ENCODE data around the gene MLXIPL.
"Not testable (repeated sequence)": the region's sequence is repeated elsewhere in the genome, so short reads cannot be mapped to it uniquely, and the experiment has no call there.

MLXIPL gene

DNA sequence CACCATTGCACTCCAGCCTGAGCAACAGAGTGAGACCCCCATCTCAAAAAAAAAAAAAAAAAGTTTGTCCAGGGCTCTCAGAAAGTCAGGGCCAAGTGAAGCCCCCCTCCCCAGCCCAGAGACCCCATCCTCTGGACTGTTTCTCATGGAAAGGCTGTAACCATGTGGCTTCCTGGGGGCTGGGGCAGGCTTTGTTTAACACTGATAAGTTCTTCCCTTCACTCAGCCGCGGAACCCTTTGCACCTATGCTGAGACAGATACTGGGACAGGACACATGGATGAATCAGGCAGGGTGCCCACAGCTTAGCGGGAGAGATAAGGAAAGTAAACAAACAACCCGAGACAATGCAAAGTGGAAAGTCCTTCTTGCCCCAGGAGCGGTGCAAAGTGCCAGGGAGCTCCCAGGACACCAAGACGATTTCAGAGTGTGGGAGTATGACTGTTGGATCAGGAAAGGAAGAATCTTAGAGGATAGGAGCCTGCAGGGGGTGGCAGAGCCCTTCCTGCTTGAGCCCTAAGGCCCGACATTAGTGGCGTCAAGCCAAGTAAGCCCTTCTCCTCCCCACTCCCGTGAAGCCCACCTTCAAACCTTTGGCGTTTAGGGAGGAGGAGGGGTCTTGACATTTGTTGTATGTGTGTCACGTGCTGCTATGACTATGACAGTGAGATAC, 11.6 kb downstream of the MLXIPL start:
- no peaks in the 10 kb centered on the region; the same call in 1 of the 2 replicates for H3K4me1 ChIP-seq (ENCODE audit: insufficient read depth, low read length)
- no peaks in the 10 kb centered on the region for H3K36me3 ChIP-seq (ENCODE audit: insufficient read depth, low read length)
- no peak overlapping the region for H3K9ac ChIP-seq (ENCODE audit: low read depth, low read length)
- H3K9me3 ChIP-seq (ENCODE audit: control insufficient read depth, insufficient read depth, low read length): no peaks in the 10 kb centered on the region

DNA sequence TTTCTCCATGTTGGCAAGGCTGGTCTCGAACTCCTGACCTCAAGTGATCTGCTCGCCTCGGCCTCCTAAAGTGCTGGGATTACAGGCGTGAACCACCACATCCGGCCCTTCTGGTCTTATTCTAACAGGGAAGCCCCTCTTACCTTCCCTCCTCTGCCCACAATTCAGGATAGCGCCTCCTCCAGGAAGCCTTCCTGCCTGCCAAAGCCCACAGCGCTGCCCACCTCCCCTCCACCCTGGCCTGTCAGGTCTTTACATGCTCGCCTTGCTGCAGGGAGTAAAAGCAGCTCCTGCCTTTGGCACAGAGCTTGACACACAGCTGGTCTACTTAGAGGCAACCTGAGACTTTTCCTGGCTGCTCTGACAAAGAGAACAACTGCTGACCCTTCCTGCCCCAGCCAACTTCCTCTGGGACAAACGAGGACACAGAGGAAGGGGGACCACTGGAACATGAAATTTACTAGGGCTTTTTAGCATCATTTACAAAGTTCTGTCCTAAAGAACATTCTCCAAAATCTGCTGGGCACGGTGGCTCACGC, 13.2 kb downstream of the MLXIPL start:
- Histone ChIP-seq H3K36me3 (ENCODE audit: insufficient read depth, low read length) (no peaks in the 10 kb centered on the region), H3K9me3 (ENCODE audit: control insufficient read depth, insufficient read depth, low read length) (no peaks in the 10 kb centered on the region), H3K9ac (ENCODE audit: low read depth, low read length) (no peak overlapping the region), H3K4me1 (ENCODE audit: insufficient read depth, low read length) (no peaks in the 10 kb centered on the region; the same call in 1 of the 2 replicates)

DNA sequence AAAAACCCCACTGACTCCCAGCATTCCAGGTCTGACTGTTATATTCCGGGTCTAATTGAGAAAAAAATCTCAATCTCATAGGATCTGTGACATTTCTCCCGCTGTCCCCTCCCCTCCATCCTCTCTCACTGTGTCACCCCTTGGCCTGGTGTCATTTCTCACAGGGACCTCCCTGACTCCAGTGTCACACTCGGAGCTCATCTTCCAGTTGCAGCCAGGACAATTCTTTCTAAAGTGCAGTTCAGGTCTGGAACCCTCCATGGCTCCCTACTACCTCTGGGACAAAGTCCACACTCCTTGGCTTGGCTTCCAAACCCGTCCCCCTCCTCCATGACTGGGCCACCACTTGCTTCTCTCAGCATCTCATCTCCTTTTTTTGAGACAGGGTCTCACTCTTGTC, 14.2 kb downstream of the MLXIPL start:
- Histone ChIP-seq H3K4me1 (ENCODE audit: insufficient read depth, low read length) (no peaks in the 10 kb centered on the region; the same call in 1 of the 2 replicates), H3K9me3 (ENCODE audit: control insufficient read depth, insufficient read depth, low read length) (no peaks in the 10 kb centered on the region), H3K9ac (ENCODE audit: low read depth, low read length) (no peak overlapping the region), H3K36me3 (ENCODE audit: insufficient read depth, low read length) (no peaks in the 10 kb centered on the region)

DNA sequence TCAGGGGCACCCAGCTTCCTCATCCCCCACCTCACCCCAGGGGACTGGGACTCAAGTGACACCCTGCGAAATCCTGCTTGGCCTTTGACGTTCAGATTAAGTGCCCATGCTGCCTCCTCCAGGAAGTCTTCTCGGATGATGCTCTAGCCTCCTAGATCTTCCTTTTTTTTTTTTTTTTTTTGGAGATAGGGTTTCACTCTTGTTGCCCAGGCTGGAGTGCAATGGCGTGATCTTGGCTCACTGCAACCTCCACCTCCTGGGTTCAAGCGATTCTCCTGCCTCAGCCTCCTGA, 16.7 kb downstream of the MLXIPL start:
- H3K4me1 ChIP-seq (ENCODE audit: insufficient read depth, low read length); H3K9me3 ChIP-seq (ENCODE audit: control insufficient read depth, insufficient read depth, low read length); H3K36me3 ChIP-seq (ENCODE audit: insufficient read depth, low read length); H3K9ac ChIP-seq (ENCODE audit: low read depth, low read length): not testable (repeated sequence)

DNA sequence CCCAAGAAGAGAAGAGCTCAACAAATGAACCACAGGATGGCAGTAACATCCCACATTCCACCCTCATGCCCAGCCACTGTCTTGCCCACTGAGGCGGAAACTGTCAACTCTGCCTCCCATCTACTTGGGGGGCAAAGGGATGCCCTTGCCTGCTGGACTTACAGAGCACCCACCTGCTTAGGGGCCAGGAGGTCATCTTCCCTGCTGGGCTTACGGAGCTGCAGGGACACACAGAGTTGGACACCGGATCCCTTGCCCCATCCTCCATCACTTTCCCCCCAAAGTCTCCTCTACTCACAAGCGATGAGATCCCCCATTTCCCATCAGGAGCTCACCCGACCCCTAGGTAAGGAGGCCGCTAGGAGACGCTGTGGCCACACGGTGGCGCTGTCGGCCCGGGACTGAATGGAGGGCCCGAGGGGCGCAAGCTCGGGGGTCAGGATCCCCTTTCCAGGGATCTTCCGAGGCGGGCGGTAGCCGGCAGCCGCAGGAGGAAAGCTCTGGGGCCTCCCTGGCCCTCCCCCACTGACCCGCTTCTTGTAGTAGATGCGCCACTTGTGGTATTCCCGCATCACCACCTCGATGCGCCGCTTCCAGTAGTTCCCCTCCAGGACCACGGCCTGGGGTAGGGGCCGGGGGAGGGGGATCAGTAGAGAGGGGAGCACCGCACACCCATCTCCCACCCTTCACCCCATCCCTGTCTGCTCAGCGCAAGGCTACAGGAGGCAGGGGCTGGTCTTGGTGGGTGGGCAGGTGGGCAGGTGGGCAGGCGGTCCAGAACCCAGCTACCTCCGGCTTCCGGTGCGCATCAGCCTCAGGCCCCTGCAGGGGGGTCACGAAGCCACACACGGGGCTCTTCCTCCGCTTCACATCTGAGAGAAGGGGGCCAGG, 17.3 kb downstream of the MLXIPL start:
- H3K9me3 ChIP-seq (ENCODE audit: control insufficient read depth, insufficient read depth, low read length): no peaks in the 10 kb centered on the region
- no peaks in the 10 kb centered on the region for H3K36me3 ChIP-seq (ENCODE audit: insufficient read depth, low read length)
- no peaks in the 10 kb centered on the region; the same call in 1 of the 2 replicates for H3K4me1 ChIP-seq (ENCODE audit: insufficient read depth, low read length)
- no peak overlapping the region; the same call in 1 of the 2 replicates for H3K9ac ChIP-seq (ENCODE audit: low read depth, low read length)

DNA sequence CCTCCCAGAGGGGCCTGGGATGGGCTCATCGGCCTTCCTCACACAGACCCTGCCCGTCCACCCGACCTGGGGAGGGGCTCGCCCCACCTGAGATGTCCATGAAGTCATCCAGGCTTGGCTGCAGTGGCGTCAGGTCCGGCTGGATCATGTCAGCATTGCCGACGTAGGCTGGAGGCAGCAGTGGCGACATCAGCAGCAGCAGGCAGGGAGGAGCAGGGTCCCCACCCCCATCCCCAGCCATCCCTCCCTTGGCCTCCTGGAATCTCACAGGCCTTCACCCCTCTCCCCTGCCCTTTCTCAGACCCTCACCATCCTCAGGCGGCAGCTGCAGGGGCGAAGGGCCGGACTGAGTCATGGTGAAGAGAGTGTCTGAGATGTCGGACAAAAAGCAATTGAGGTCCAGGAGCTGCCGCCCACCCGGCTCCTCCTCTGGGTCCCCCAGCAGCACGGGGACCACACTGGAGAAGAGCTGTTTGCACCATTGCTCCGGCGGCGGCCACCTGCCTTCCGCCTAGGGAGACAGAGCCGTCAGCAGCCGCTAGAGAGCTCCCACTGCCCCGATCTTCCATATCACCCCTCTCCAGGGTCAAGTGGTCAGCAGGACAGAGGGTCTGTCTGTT, 18.6 kb downstream of the MLXIPL start:
- H3K36me3 ChIP-seq (ENCODE audit: insufficient read depth, low read length): no peaks in the 10 kb centered on the region
- no peaks in the 10 kb centered on the region; the same call in 1 of the 2 replicates for H3K4me1 ChIP-seq (ENCODE audit: insufficient read depth, low read length)
- no peaks in the 10 kb centered on the region for H3K9me3 ChIP-seq (ENCODE audit: control insufficient read depth, insufficient read depth, low read length)
- H3K9ac ChIP-seq (ENCODE audit: low read depth, low read length): no peak overlapping the region

DNA sequence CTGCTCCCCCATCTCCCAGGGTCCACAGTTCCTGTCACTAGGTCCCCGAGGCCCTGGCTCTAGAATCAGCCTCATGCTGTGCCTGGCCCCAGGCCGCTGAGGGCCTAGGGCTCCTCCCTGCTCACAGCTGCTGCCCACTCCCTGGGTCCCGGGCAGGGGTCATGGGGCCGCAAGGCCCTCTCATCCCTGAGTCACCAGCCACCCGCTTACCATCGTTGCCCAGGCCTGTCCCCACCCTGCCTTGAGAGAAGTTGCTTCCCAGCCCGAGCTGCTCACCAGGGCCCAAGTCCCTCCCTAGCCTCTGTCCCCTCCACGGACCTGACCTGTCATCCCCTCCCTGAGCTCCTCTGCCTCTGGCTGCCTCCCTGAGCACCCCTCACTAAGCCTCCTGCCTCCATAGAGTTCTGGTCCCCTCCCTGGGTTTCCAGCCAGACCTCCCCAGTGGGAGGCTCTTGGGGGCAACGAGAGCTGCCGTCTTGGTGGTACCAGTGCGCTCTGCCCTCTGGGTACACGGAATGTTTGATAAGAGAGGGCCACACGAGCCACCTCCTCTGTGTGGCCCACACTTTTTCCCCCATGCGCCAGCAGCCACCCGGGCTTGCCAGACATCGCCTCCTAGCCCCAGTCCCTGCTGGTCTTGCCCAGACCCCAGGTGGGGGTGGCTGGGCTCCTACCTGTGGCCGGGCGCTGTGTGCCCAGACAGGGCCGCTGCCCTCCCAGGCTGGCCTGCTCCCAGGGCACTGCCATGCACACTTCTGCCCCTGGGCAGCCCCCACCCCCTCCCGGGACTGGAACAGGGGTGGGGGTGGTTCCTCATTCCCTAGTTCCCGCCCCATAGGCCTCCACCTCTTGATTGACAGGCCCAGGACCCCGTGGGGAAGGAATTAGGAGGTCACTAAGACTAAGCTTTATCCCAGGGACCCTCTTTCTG, 21.3 kb downstream of the MLXIPL start:
- Histone ChIP-seq H3K9ac (ENCODE audit: low read depth, low read length) (no peak overlapping the region), H3K4me1 (ENCODE audit: insufficient read depth, low read length) (no peaks in the 10 kb centered on the region; the same call in 1 of the 2 replicates), H3K36me3 (ENCODE audit: insufficient read depth, low read length) (no peaks in the 10 kb centered on the region), H3K9me3 (ENCODE audit: control insufficient read depth, insufficient read depth, low read length) (no peaks in the 10 kb centered on the region)

DNA sequence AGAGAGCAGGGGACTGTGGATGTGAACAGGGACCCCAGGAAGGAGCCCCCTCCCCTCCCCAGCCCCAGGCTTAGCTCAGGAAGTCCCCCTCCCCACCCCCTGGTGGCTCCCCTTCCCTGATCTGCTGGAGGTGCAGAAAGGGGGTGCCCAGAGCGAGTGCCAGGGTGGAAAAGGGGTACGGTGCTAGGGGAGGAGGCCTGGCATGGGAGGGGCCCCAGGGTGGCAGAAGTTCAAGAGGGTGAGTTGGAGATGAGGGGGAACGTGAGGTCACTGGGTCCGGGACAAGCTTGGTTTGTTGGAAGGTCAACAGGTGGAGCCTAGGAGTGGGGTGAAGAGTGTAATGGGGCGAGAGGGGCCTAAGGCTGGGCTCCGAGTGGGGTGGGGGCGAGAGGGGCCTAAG, 24.4 kb downstream of the MLXIPL start:
- H3K9ac ChIP-seq (ENCODE audit: low read depth, low read length): no peak overlapping the region
- H3K9me3 ChIP-seq (ENCODE audit: control insufficient read depth, insufficient read depth, low read length): no peaks in the 10 kb centered on the region
- peaks cover 3% of the 10 kb centered on the region; the same call in 1 of the 2 replicates for H3K4me1 ChIP-seq (ENCODE audit: insufficient read depth, low read length)
- H3K36me3 ChIP-seq (ENCODE audit: insufficient read depth, low read length): no peaks in the 10 kb centered on the region

DNA sequence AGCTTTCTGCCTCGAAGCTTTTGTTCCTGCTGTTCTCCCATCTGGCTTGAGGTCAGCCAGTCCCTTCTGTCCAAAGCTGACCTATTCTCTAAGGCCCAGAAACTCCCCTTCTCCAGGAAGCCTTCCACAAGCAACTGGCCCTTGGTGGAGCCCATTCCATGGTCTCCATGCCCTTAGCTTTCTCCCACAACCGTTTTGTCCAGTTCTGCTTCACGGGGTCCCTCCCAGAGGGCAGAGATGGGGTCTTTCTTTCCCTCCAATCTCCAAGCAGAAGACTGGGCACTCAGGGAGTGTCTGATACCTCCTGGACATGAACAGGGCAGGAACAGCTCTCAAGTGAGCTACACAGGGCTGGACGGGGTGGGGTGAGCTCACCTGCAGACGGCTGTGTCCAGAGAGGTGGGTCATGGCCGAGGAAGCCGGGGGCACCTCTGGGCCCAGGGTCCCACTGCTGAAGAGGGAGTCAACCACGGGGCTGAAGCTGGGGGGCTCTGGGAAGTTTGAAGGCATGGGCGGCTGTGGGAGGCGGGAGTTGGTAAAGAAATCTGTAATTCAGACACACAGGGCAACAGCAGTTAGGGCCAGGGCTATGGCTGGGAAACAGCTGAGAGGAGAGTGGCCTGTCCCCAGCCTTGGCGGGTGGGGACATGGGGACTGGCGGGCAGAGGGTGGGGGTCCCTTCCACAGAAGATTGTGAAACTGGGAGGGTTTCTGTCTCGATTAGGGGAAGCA, 25.0 kb downstream of the MLXIPL start:
- Histone ChIP-seq H3K9me3 (ENCODE audit: control insufficient read depth, insufficient read depth, low read length) (no peaks in the 10 kb centered on the region), H3K9ac (ENCODE audit: low read depth, low read length) (no peak overlapping the region), H3K4me1 (ENCODE audit: insufficient read depth, low read length) (peaks cover 3% of the 10 kb centered on the region; the same call in 1 of the 2 replicates), H3K36me3 (ENCODE audit: insufficient read depth, low read length) (no peaks in the 10 kb centered on the region)

DNA sequence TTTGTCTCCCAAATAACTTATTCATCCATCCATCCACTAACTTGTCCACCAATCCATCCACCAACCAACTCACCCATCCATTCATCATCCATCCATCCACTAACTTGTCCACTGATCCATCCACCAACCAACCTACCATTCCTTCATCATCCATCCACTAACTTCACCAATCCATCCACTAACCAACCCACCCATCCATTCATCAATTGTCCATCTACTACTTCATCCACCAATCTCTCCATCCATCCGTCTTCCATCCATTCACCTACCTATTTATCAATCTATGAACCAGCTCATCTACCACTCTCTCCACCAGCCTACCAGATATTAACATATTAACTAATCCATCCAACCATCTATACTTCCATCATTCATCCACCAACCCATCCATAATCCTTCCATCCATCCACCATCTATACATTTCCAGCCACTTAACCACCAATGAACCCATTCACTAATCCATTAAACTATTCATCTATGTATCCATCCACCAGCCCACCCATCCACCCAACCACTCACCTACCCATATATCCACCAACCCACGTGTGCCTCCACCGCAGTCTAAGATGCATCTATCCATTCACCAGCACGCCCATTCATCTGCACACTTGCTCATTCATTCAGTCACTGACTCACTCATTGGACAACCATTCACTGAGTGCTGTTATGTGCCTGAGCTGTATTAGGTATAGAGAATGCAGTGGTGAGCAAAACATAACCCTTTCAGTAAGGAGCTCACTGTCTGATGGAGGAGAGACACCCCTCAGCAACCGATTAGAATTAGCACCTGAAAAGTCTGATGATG, 26.1 kb downstream of the MLXIPL start:
- Histone ChIP-seq H3K36me3 (ENCODE audit: insufficient read depth, low read length) (no peaks in the 10 kb centered on the region), H3K4me1 (ENCODE audit: insufficient read depth, low read length) (peaks cover 3% of the 10 kb centered on the region; the same call in 1 of the 2 replicates), H3K9me3 (ENCODE audit: control insufficient read depth, insufficient read depth, low read length) (no peaks in the 10 kb centered on the region), H3K9ac (ENCODE audit: low read depth, low read length) (no peak overlapping the region)

DNA sequence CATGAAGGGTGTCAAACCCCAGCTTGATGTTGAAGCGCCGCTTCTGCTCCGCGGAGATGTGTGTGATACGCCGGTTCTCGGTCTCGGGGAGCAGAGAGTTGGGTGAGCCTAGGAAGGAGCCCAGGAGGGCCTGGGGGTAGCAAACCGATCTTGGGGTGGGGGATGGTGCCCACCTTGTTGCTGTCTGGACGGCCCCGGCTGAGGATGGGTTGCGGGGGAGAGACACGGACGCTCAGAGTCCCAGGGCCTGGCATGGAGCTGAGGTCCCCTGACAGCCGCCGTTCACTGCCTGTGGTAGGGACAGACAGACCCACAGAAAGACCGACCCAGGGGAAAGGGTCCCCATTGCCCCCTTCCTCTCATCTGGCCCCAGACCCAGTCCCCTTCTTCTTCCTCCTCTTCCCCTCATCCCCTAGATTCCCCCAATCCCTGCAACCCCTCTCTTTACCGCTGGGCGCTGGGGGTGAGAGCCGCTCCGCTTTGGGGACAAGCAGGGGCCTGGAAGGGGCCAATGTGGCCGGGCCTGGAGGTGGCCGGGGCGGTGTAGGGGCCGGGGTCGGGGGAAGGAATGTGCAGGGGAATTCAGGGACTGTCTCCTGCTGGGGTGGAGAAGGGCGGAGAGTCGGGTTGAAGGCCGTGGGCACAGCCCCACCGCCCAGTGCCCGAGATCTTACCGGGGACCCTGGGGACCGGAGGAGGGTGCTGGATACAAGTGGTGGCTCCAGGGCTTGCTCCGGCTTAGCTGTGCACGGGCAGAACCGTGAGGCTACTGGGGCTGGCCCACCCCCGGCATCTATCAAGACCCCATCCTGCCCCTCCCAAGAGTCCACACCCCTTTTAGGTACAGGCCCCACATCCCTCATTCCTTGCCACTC, 27.9 kb downstream of the MLXIPL start:
- Histone ChIP-seq H3K9me3 (ENCODE audit: control insufficient read depth, insufficient read depth, low read length) (no peaks in the 10 kb centered on the region), H3K9ac (ENCODE audit: low read depth, low read length) (no peak overlapping the region), H3K36me3 (ENCODE audit: insufficient read depth, low read length) (no peaks in the 10 kb centered on the region), H3K4me1 (ENCODE audit: insufficient read depth, low read length) (0 out of 2 replicates have a peak, but pooled peaks cover 3% of the 10 kb centered on the region)

DNA sequence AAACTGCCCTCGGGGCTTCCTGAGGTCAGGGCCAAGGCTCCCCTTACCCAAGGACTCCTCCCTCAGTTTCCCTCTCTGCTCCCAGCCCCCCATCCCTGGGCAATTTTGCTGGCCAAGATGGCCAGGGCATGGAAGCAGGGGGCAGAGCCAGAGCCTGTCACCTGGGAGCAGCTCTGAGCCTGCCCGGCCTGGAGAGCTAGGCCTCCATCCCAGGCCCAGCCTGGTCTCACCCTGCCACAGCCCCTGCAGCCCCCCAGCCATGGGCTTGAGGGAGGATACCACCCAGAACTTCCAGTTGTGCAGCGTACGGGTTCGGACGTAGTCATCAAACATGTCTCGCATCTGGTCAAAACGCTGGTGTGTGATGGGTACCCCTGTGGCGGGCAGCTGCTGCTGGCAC, 29.0 kb downstream of the MLXIPL start:
- Histone ChIP-seq H3K9ac (ENCODE audit: low read depth, low read length) (no peak overlapping the region), H3K36me3 (ENCODE audit: insufficient read depth, low read length) (no peaks in the 10 kb centered on the region), H3K9me3 (ENCODE audit: control insufficient read depth, insufficient read depth, low read length) (no peaks in the 10 kb centered on the region), H3K4me1 (ENCODE audit: insufficient read depth, low read length) (0 out of 2 replicates have a peak, but pooled peaks cover 3% of the 10 kb centered on the region)

Data from ES-I3 (cell line).